ENCODE data around the gene CACNA2D1. TPM values are rescaled to one million over a fixed set of nuclear protein-coding genes. Genes with fewer than 3 reads are reported as not detected.

Gene CACNA2D1
- total RNA-seq, 1 experiment from 2014 or later = 0.27 TPM

- CTCF ChIA-PET = no interaction called here
- H3K27ac ChIP-seq (ENCODE audit: low read depth, low read length) = no peak overlapping the region
- H3K79me2 ChIP-seq (ENCODE audit: insufficient read depth, low read length) = no peaks in the 10 kb centered on the region
- no peaks in the 10 kb centered on the region for H3K36me3 ChIP-seq (ENCODE audit: control insufficient read depth in 1 of 2, insufficient read depth in 2 of 2, low read length in 2 of 2)
- POLR2A ChIA-PET = no interaction called here
- H3K9me3 ChIP-seq (ENCODE audit: control insufficient read depth in 1 of 2, insufficient read depth in 1 of 2, low read depth in 1 of 2, low read length in 2 of 2) = no peaks in the 10 kb centered on the region
- intact Hi-C loops (cut with micrococcal nuclease) = no loop called here
- H2AFZ ChIP-seq (ENCODE audit: low read depth, low read length, poor library complexity, severe bottlenecking) = no peak overlapping the region
- ATAC-seq (no peak), DNase-seq (ENCODE audit: low read depth, low spot score) (no peak)
- no peak overlapping the region for H3K4me2 ChIP-seq (ENCODE audit: low read length)
- BruUV-seq (replicated peaks) = no TSS peak
- no peaks in the 10 kb centered on the region for H3K9me2 ChIP-seq (ENCODE audit: insufficient read depth)
- no peaks in the 10 kb centered on the region for H3K4me1 ChIP-seq (ENCODE audit: control insufficient read depth in 1 of 2, insufficient read depth in 2 of 2, low read length in 2 of 2)
- TF ChIP-seq TCF7L2 (IDR thresholded peaks at IDR 0.05; ENCODE audit: borderline replicate concordance, extremely low read depth, insufficient read depth, insufficient read length) (no peak), EGR1 (IDR thresholded peaks at IDR 0.05; ENCODE audit: low read depth) (no peak), SRF (IDR thresholded peaks at IDR 0.05; ENCODE audit: low read depth) (no peak)
- H4K20me1 ChIP-seq (ENCODE audit: insufficient read depth) = no peaks in the 10 kb centered on the region
- H3K9ac ChIP-seq (ENCODE audit: low read length) = no peak overlapping the region
- RAD21 ChIA-PET (ENCODE audit: low non-redundant PET in 1 of 2, low total read pairs in 2 of 2, uncharacterized antibody in 2 of 2, unreplicated experiment in 2 of 2) = no interaction called here
- H3K4me3 ChIP-seq (replicated peaks in 1 of 2; ENCODE audit: low read depth in 1 of 2, low read length in 2 of 2) = no peak overlapping the region
- H3K27me3 ChIP-seq (ENCODE audit: insufficient read depth, low read length) = no peaks in the 10 kb centered on the region
Measured at GRCh38 chr7:82339958-82340357, 103.6 kb downstream of the CACNA2D1 start.

GRCh38 chr7:82335927-82336326 lies 107.7 kb downstream of the CACNA2D1 start:
- ChIA-PET POLR2A (no interaction called here), RAD21 (ENCODE audit: low non-redundant PET in 1 of 2, low total read pairs in 2 of 2, uncharacterized antibody in 2 of 2, unreplicated experiment in 2 of 2) (no interaction called here), CTCF (no interaction called here)
- Histone ChIP-seq H2AFZ (ENCODE audit: low read depth, low read length, poor library complexity, severe bottlenecking) (no peak overlapping the region), H4K20me1 (ENCODE audit: insufficient read depth) (no peaks in the 10 kb centered on the region), H3K4me1 (ENCODE audit: control insufficient read depth in 1 of 2, insufficient read depth in 2 of 2, low read length in 2 of 2) (no peaks in the 10 kb centered on the region), H3K9me3 (ENCODE audit: control insufficient read depth in 1 of 2, insufficient read depth in 1 of 2, low read depth in 1 of 2, low read length in 2 of 2) (no peaks in the 10 kb centered on the region), H3K36me3 (ENCODE audit: control insufficient read depth in 1 of 2, insufficient read depth in 2 of 2, low read length in 2 of 2) (no peaks in the 10 kb centered on the region), H3K9me2 (ENCODE audit: insufficient read depth) (no peaks in the 10 kb centered on the region), H3K27ac (ENCODE audit: low read depth, low read length) (no peak overlapping the region), H3K27me3 (ENCODE audit: insufficient read depth, low read length) (no peaks in the 10 kb centered on the region), H3K79me2 (ENCODE audit: insufficient read depth, low read length) (no peaks in the 10 kb centered on the region), H3K4me3 (replicated peaks in 1 of 2; ENCODE audit: low read depth in 1 of 2, low read length in 2 of 2) (no peak overlapping the region), H3K4me2 (ENCODE audit: low read length) (no peak overlapping the region), H3K9ac (ENCODE audit: low read length) (no peak overlapping the region)
- ATAC-seq (0 out of 2 replicates have a peak, but pooled peaks have one; percentile 25), DNase-seq (ENCODE audit: low read depth, low spot score) (no peak)
- no TSS peak for BruUV-seq (replicated peaks)
- TF ChIP-seq CBX3 (IDR thresholded peaks at IDR 0.05; ENCODE audit: low read depth) (no peak), TCF7L2 (IDR thresholded peaks at IDR 0.05; ENCODE audit: borderline replicate concordance, extremely low read depth, insufficient read depth, insufficient read length) (no peak), FOSL1 (IDR thresholded peaks at IDR 0.05; ENCODE audit: low read depth) (no peak), ZFX (IDR thresholded peaks at IDR 0.05) (no peak), EZH2 (IDR thresholded peaks at IDR 0.05) (no peak), RAD21 (IDR thresholded peaks at IDR 0.05; ENCODE audit: low read depth) (no peak), SIN3A (IDR thresholded peaks at IDR 0.05; ENCODE audit: low read depth) (no peak), ZNF274 (IDR thresholded peaks at IDR 0.05; ENCODE audit: low read depth, low read length) (no peak), CEBPB (IDR thresholded peaks at IDR 0.05; ENCODE audit: low read depth) (no peak), EGR1 (IDR thresholded peaks at IDR 0.05; ENCODE audit: low read depth) (no peak), SRF (IDR thresholded peaks at IDR 0.05; ENCODE audit: low read depth) (no peak), POLR2A (IDR thresholded peaks at IDR 0.05; ENCODE audit: borderline replicate concordance, extremely low read depth, insufficient read depth, insufficient read length) (no peak), CTCF (IDR thresholded peaks at IDR 0.05 in 2 of 3, conservative IDR thresholded peaks at IDR 0.05 in 1 of 3; ENCODE audit: borderline replicate concordance in 1 of 3, insufficient read depth in 1 of 3, low read depth in 2 of 3, low read length in 2 of 3) (no peak), JUND (IDR thresholded peaks at IDR 0.05) (no peak), YY1 (IDR thresholded peaks at IDR 0.05; ENCODE audit: extremely low read depth, insufficient replicate concordance, low read depth, low read length) (no peak)
- TF ChIP-seq, protein P1, sequence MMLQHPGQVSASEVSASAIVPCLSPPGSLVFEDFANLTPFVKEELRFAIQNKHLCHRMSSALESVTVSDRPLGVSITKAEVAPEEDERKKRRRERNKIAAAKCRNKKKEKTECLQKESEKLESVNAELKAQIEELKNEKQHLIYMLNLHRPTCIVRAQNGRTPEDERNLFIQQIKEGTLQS (IDR thresholded peaks at IDR 0.05) = no peak
- intact Hi-C loops (cut with micrococcal nuclease) = no loop called here

All from HCT116 (cell line).